Natural killer cell (primary cell): Measurements from ENCODE around the gene PTPN6. TPM values are rescaled to one million over a fixed set of nuclear protein-coding genes. Genes with fewer than 3 reads are reported as not detected.
A peak's percentile ranks its signal among the peaks of the same experiment; 100 is the strongest.

Experiments
- ATAC-seq, 3 donors: fragments of 150-1000 bp in 2 of 3; fragments of 200-7000 bp in 1 of 3; cut with Tn5 transposase; 1 replicate in 1 of 3; 2 replicates in 2 of 3; pipeline ENCODE4 v1.10.0; 2021; ENCODE audit warnings: mild to moderate bottlenecking in 2 of 3, moderate library complexity in 2 of 3
- DNase-seq, 2 donors: peaks; one replicate each; pipeline versions ENCODE4 v3.0.0 to v3.0.0-alpha.2; 2013 to 2021; ENCODE audit warnings: mixed read lengths in 1 of 2
- H3K27ac ChIP-seq: one replicate; pipeline ENCODE4 v1.5.1; 2013; ENCODE audit warnings: mild to moderate bottlenecking, low read length
- H3K27me3 ChIP-seq: one replicate; pipeline ENCODE4 v1.6.1; 2013; ENCODE audit warnings: low read length; ENCODE audit not compliant: control insufficient read depth, insufficient read depth
- H3K36me3 ChIP-seq: one replicate; pipeline ENCODE4 v1.6.1; 2013; ENCODE audit warnings: low read length; ENCODE audit not compliant: control insufficient read depth, insufficient read depth
- H3K4me1 ChIP-seq: one replicate; pipeline ENCODE4 v1.6.1; 2013; ENCODE audit warnings: low read length; ENCODE audit not compliant: control insufficient read depth, insufficient read depth
- H3K4me3 ChIP-seq: one replicate; pipeline ENCODE4 v1.5.1; 2013; ENCODE audit warnings: low read length
- H3K9me3 ChIP-seq: one replicate; pipeline ENCODE4 v1.6.1; 2013; ENCODE audit warnings: low read length; ENCODE audit not compliant: control insufficient read depth, insufficient read depth
- H3K27ac Mint-ChIP-seq, 2 donors: one replicate each; pipeline ENCODE4 v1.8.0; 2022; ENCODE audit warnings: mild to moderate bottlenecking in 2 of 2, mixed read lengths in 2 of 2, moderate library complexity in 1 of 2
- H3K27me3 Mint-ChIP-seq, 2 donors: one replicate each; pipeline ENCODE4 v1.8.0; 2022; ENCODE audit warnings: low read depth in 2 of 2, mixed read lengths in 2 of 2
- H3K36me3 Mint-ChIP-seq: one replicate; pipeline ENCODE4 v1.8.0; 2022; ENCODE audit warnings: mixed read lengths
- H3K4me1 Mint-ChIP-seq, 2 donors: one replicate each; pipeline ENCODE4 v1.8.0; 2022; ENCODE audit warnings: mixed read lengths in 2 of 2
- H3K4me3 Mint-ChIP-seq: one replicate; pipeline ENCODE4 v1.8.0; 2022; ENCODE audit warnings: mild to moderate bottlenecking, moderate library complexity, mixed read lengths
- H3K9me3 Mint-ChIP-seq, 2 donors: one replicate each; pipeline ENCODE4 v1.8.0; 2022; ENCODE audit warnings: mixed read lengths in 2 of 2
- WGBS: methylation state at CpG from one replicate; pipeline ENCODE4 v1.1.7; 2013; ENCODE audit warnings: missing lambda C conversion rate; ENCODE audit not compliant: insufficient coverage; 5-methylcytosine and 5-hydroxymethylcytosine counted together
- intact Hi-C: fragments of 100-400 bp; cut with micrococcal nuclease; formaldehyde crosslinking; loops from one replicate; pipeline ENCODE4 v1.14.2; 2022
- total RNA-seq, 4 donors: library from RNA; stranded (reverse); fragments of 120-200 nt in 1 of 4; gene quantifications; one replicate each; pipeline versions ENCODE4 v1.2.3 to v1.2.4, GENCODE V29; 2013 to 2022
- TF ChIP-seq, protein P1 (sequence below): fragments of 200-600 bp; IDR thresholded peaks from one replicate; pipeline ENCODE4 v1.8.0; 2022; ENCODE audit warnings: antibody characterized with exemption

The PTPN6 gene
- total RNA-seq, 3 donors from 2014 or later (not counting 1 experiment from before 2014, with no cell fraction given), result 279 to 357 (median 312) TPM

GRCh38 chr12:6950401-6950801 is 755 bp upstream of the PTPN6 start:
- 4% methylated on average over 1 of the region's 1 CpG for WGBS
- Mint-ChIP-seq H3K27ac (peak overlapping the region; percentile 98 to 99), H3K4me1 (peaks cover 83 to 97% of the 10 kb centered on the region in 2 donors), H3K4me3 (peak overlapping the region; percentile 91), H3K27me3 (no peaks in the 10 kb centered on the region), H3K9me3 (no peaks in the 10 kb centered on the region), H3K36me3 (no peaks in the 10 kb centered on the region)
- H3K4me3 ChIP-seq, result peak overlapping the region; percentile 93
- no peak for ATAC-seq
- peaks cover 89% of the 10 kb centered on the region for H3K4me1 ChIP-seq
- peak overlapping the region; percentile 96 for H3K27ac ChIP-seq
- H3K36me3 ChIP-seq, result peaks cover 21% of the 10 kb centered on the region
- intact Hi-C loops, result loop anchor here (5.0 kb wide), 1 partner anchor 67 kb away; the partner anchor contains the start of gene LPCAT3
- DNase-seq, result peak in 1 of 2 donors; percentile 68
- H3K27me3 ChIP-seq, result no peaks in the 10 kb centered on the region
- H3K9me3 ChIP-seq, result no peaks in the 10 kb centered on the region
- TF ChIP-seq, protein P1, sequence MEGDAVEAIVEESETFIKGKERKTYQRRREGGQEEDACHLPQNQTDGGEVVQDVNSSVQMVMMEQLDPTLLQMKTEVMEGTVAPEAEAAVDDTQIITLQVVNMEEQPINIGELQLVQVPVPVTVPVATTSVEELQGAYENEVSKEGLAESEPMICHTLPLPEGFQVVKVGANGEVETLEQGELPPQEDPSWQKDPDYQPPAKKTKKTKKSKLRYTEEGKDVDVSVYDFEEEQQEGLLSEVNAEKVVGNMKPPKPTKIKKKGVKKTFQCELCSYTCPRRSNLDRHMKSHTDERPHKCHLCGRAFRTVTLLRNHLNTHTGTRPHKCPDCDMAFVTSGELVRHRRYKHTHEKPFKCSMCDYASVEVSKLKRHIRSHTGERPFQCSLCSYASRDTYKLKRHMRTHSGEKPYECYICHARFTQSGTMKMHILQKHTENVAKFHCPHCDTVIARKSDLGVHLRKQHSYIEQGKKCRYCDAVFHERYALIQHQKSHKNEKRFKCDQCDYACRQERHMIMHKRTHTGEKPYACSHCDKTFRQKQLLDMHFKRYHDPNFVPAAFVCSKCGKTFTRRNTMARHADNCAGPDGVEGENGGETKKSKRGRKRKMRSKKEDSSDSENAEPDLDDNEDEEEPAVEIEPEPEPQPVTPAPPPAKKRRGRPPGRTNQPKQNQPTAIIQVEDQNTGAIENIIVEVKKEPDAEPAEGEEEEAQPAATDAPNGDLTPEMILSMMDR, result peak; percentile 37

GRCh38 chr12:6951551-6952120 is 480 bp downstream of the PTPN6 start:
- Mint-ChIP-seq H3K4me1 (peaks cover 86 to 99% of the 10 kb centered on the region in 2 donors), H3K27ac (peak overlapping the region; percentile 98 to 99), H3K27me3 (no peaks in the 10 kb centered on the region), H3K9me3 (no peaks in the 10 kb centered on the region), H3K4me3 (peak overlapping the region; percentile 91), H3K36me3 (no peaks in the 10 kb centered on the region)
- Histone ChIP-seq H3K4me1 (peaks cover 89% of the 10 kb centered on the region), H3K27ac (peak overlapping the region; percentile 96), H3K9me3 (no peaks in the 10 kb centered on the region), H3K27me3 (no peaks in the 10 kb centered on the region), H3K4me3 (peak overlapping the region; percentile 93), H3K36me3 (peaks cover 34% of the 10 kb centered on the region)
- under 1% methylated on average over 19 of the region's 20 CpGs for whole genome bisulfite sequencing
- TF ChIP-seq, protein P1, result no peak
- ATAC-seq (peak; percentile 25 to 51 (median 30)), DNase-seq (peak in 1 of 2 donors; percentile 74)
- intact Hi-C loops, result loop anchor here (1.0 to 5.0 kb wide), 2 partner anchors 10 to 66 kb away; partner anchors contain the start of gene LPCAT3

- Mint-ChIP-seq H3K4me1 (peaks cover 86 to 99% of the 10 kb centered on the region in 2 donors), H3K36me3 (no peaks in the 10 kb centered on the region), H3K27me3 (no peaks in the 10 kb centered on the region), H3K9me3 (no peaks in the 10 kb centered on the region), H3K27ac (peak overlapping the region; percentile 98 to 99), H3K4me3 (peak overlapping the region; percentile 91)
- DNase-seq (peak in 1 of 2 donors; percentile 49), ATAC-seq (no peak)
- WGBS, result 2% methylated on average over 22 of the region's 22 CpGs
- Histone ChIP-seq H3K4me3 (peak overlapping the region; percentile 93), H3K4me1 (peaks cover 89% of the 10 kb centered on the region), H3K9me3 (no peaks in the 10 kb centered on the region), H3K27me3 (no peaks in the 10 kb centered on the region), H3K36me3 (peaks cover 40% of the 10 kb centered on the region), H3K27ac (peak overlapping the region; percentile 96)
- intact Hi-C loops, result loop anchor here (1.0 to 5.0 kb wide), 2 partner anchors 9 to 65 kb away; partner anchors contain the start of gene LPCAT3
- TF ChIP-seq, protein P1, result no peak
Observed at GRCh38 chr12:6952121-6952862, 1.1 kb downstream of the PTPN6 start.
